NB4 (cell line): ENCODE data around the gene SMYD2.

ENCODE experiments used
- DNase-seq: peaks from one replicate; pipeline ENCODE4 v3.0.0; 2010; ENCODE audit warnings: low read depth
- H3K4me3 ChIP-seq: one replicate; pipeline ENCODE4 v1.5.1; 2011; ENCODE audit warnings: mild to moderate bottlenecking, low read depth, low read length, moderate library complexity
- MYC ChIP-seq: IDR thresholded peaks from 2 replicates; pipeline ENCODE4 v1.6.1; 2011; ENCODE audit warnings: low read depth, low read length
- POLR2A ChIP-seq: IDR thresholded peaks from 2 replicates; pipeline ENCODE4 v1.6.1; 2011; ENCODE audit warnings: mild to moderate bottlenecking; ENCODE audit not compliant: insufficient read length; ENCODE audit errors: extremely low read depth
- TF ChIP-seq, protein P1 (sequence below): IDR thresholded peaks from 2 replicates; pipeline ENCODE4 v1.6.1; 2011; ENCODE audit warnings: low read depth, low read length
- TF ChIP-seq, protein P2 (sequence below): IDR thresholded peaks from one replicate; pipeline ENCODE4 v1.5.1; 2012; ENCODE audit warnings: low read depth, low read length

Gene SMYD2

DNA sequence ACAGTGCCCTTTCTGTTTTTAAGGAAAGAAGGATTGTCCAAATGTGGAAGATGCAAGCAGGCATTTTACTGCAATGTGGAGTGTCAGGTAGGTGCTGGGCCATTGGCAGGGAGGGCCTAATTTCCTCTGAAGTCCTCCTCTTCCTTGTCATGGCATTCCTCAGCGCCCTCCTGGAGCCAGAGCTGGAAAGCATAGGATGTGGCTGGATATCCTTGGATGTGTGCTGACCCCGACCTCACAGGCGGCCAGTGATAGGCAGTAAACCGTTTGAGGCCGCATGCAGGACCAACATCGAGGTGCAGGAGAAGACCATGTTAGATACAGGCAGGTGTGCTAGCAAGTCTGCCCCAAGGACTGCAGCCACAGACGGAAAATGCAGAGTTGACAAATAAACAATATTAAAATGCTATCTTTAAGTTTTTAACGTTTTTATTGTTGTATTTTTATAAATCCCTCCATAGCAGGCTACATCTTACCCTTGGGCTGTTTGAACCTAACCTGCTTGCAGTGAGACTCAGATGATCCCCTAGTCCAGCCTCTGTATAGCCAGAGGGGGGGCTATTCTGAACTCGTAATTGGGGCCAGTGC lies 24.3 kb downstream of the SMYD2 start:
- TF ChIP-seq, protein P1, sequence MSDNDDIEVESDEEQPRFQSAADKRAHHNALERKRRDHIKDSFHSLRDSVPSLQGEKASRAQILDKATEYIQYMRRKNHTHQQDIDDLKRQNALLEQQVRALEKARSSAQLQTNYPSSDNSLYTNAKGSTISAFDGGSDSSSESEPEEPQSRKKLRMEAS = no peak
- TF ChIP-seq POLR2A (no peak), MYC (no peak)
- TF ChIP-seq, protein P2, sequence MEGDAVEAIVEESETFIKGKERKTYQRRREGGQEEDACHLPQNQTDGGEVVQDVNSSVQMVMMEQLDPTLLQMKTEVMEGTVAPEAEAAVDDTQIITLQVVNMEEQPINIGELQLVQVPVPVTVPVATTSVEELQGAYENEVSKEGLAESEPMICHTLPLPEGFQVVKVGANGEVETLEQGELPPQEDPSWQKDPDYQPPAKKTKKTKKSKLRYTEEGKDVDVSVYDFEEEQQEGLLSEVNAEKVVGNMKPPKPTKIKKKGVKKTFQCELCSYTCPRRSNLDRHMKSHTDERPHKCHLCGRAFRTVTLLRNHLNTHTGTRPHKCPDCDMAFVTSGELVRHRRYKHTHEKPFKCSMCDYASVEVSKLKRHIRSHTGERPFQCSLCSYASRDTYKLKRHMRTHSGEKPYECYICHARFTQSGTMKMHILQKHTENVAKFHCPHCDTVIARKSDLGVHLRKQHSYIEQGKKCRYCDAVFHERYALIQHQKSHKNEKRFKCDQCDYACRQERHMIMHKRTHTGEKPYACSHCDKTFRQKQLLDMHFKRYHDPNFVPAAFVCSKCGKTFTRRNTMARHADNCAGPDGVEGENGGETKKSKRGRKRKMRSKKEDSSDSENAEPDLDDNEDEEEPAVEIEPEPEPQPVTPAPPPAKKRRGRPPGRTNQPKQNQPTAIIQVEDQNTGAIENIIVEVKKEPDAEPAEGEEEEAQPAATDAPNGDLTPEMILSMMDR = no peak

DNA sequence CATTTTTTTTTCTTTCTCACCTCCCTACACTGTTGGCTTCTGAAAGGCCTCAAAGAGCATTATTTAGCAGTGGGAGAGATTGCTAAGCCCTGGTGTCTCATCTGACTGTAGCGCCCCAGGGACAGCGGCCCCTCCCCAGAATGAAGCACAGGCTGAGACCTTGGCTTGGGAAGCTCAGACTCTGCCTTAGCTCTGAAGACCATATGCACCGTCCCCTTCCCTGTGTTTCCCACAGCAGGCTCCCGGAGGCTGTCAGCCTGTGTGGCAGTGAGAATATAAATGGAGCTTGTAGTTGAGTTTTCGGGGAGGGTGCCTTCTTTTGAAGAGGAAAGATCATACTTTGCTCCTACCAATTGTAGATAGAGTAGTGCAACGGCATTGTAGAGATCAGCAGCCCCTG lies 25.3 kb downstream of the SMYD2 start:
- no peak for DNase-seq
- H3K4me3 ChIP-seq = no peak overlapping the region
- TF ChIP-seq MYC (no peak), POLR2A (no peak)
- TF ChIP-seq, protein P1 = no peak
- TF ChIP-seq, protein P2 = no peak

More for the DNA sequence above, 24.3 kb downstream of the SMYD2 start:
- H3K4me3 ChIP-seq = no peak overlapping the region
- no peak for DNase-seq

DNA sequence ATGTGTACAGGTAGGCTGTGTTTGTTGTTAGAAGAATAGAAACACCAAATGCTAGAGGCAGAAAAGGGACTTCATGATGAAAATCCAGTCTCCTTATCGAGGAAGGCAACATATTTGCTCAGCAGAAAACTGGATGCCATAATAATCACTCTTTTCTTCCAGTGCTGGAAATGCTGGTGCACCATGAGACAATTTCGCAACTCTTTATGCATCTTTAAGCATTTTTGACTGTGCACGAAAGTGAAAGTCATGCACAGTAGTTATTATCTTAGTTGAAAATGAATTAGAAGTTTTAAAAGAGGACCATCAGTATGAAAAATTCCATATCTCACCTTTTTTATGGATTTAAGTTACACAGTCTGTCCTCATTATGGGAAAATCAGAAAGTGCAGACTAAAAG lies 29.1 kb downstream of the SMYD2 start:
- no peak for DNase-seq

DNA sequence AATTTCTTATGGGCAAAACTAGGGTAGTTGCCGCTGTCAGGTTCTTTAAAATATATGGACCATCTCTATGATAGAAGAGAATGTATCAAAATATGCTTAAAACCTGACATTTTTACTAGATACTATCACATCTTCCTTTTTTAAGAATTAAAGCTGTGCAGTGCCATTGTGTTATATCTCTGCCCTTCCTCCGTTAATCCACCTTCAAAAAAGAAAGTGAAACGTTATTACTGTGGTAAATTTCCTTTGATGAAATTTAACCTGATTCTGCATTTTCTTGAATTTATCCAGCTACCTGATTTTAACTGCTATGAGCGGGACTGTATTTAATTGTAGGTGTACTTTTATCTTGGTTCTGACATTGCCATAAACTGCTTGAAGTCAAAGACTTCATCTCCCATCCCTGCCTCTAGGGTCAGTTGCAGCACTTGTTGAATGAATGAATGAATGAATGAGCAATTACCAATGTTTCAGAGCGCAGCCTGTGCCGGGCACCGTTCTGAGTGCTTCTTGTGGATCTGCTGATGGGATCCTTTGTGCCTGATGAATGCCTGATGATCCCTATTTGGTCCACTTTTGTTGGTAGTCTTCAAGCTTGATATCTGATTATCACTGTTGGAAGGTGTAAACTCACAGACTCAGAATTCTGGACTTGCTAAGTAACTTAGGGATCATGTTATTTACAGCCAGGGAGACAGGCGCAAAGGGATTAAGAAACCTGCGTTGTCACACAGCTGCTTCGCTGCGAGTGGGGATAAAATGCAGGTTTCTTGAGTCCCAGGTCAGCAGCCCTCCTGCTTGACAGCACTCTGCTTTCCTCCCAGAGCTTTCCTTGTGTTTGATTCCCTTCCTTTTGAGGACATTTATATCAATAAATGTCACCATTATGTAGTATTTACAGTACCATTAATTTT lies 30.1 kb downstream of the SMYD2 start:
- TF ChIP-seq POLR2A = no peak
- TF ChIP-seq, protein P2 = no peak
- TF ChIP-seq MYC = no peak
- TF ChIP-seq, protein P1 = no peak
- no peak overlapping the region for H3K4me3 ChIP-seq
- no peak for DNase-seq

More for the DNA sequence above, 29.1 kb downstream of the SMYD2 start:
- H3K4me3 ChIP-seq = no peak overlapping the region
- TF ChIP-seq MYC (no peak), POLR2A (no peak)
- TF ChIP-seq, protein P1 = no peak
- TF ChIP-seq, protein P2 = no peak

DNA sequence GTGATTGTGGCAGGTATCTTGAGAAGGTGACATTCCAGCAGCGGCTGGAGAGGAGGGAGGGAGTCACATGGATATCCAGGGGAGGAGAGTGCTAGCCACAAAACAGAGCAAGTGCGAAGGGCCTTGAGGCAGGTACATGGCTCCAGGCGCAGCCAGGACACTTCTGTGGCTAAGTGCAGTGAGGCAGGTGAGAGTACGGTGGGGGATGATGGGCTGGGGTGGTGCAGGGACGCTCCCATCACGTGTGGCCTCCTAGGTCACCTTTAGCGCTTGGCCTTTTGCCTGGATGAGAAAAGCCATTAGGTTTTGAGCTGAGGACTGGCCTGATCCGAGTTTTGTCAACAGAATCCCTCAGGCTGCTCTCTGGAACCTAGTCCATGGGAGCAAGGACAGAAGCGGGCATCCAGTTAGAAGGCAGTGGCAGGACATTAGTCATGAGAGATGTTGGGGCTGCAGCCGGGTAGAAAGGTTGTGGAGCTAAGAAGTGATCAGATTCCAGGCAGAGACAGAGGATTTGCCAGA lies 31.6 kb downstream of the SMYD2 start:
- no peak for DNase-seq
- no peak overlapping the region for H3K4me3 ChIP-seq
- TF ChIP-seq, protein P1 = no peak
- no peak for TF ChIP-seq MYC
- TF ChIP-seq POLR2A = no peak
- TF ChIP-seq, protein P2 = no peak
